Measurements from ENCODE around the gene MUC5B.

Gene MUC5B

GRCh38 chr11:1176224-1177019, 46.4 kb upstream of the MUC5B start:
- Histone ChIP-seq H3K4me2 (no peak overlapping the region), H3K4me3 (IDR thresholded peaks at IDR 0.05; ENCODE audit: insufficient read depth, low read depth, low read length) (no peak overlapping the region), H3K27ac (no peak overlapping the region), H3K27me3 (ENCODE audit: insufficient read depth, low read depth) (peaks cover 25% of the 10 kb centered on the region; the same call in 1 of the 2 replicates), H3K4me1 (ENCODE audit: low read depth, poor library complexity, severe bottlenecking) (no peaks in the 10 kb centered on the region), H3K9ac (no peak overlapping the region), H2AFZ (ENCODE audit: low read depth) (no peak overlapping the region), H3K79me2 (ENCODE audit: insufficient read depth, low read depth) (no peaks in the 10 kb centered on the region), H3K36me3 (ENCODE audit: insufficient read depth) (no peaks in the 10 kb centered on the region), H4K20me1 (ENCODE audit: insufficient read depth) (no peaks in the 10 kb centered on the region)
- no peak for TF ChIP-seq CTCF (conservative IDR thresholded peaks at IDR 0.05; ENCODE audit: low read depth, low read length)

- Histone ChIP-seq H3K4me3 (IDR thresholded peaks at IDR 0.05; ENCODE audit: insufficient read depth, low read depth, low read length) (no peak overlapping the region), H3K27me3 (ENCODE audit: insufficient read depth, low read depth) (peaks cover 31% of the 10 kb centered on the region; the same call in 1 of the 2 replicates), H3K27ac (no peak overlapping the region), H3K79me2 (ENCODE audit: insufficient read depth, low read depth) (no peaks in the 10 kb centered on the region), H4K20me1 (ENCODE audit: insufficient read depth) (no peaks in the 10 kb centered on the region), H3K4me1 (ENCODE audit: low read depth, poor library complexity, severe bottlenecking) (no peaks in the 10 kb centered on the region), H3K9ac (no peak overlapping the region), H2AFZ (ENCODE audit: low read depth) (no peak overlapping the region), H3K4me2 (no peak overlapping the region), H3K36me3 (ENCODE audit: insufficient read depth) (no peaks in the 10 kb centered on the region)
- no peak for TF ChIP-seq CTCF (conservative IDR thresholded peaks at IDR 0.05; ENCODE audit: low read depth, low read length)
These were observed 45.7 kb upstream of the MUC5B start for GRCh38 chr11:1177020-1177770.

GRCh38 chr11:1177771-1178090, 45.1 kb upstream of the MUC5B start:
- H3K27me3 ChIP-seq (ENCODE audit: insufficient read depth, low read depth), result peaks cover 31% of the 10 kb centered on the region; the same call in 1 of the 2 replicates
- no peaks in the 10 kb centered on the region for H3K36me3 ChIP-seq (ENCODE audit: insufficient read depth)
- no peaks in the 10 kb centered on the region for H4K20me1 ChIP-seq (ENCODE audit: insufficient read depth)
- no peak overlapping the region for H3K27ac ChIP-seq
- no peak overlapping the region for H3K9ac ChIP-seq
- no peak overlapping the region for H3K4me2 ChIP-seq
- no peak for TF ChIP-seq CTCF (conservative IDR thresholded peaks at IDR 0.05; ENCODE audit: low read depth, low read length)
- H3K79me2 ChIP-seq (ENCODE audit: insufficient read depth, low read depth), result no peaks in the 10 kb centered on the region
- no peak overlapping the region for H3K4me3 ChIP-seq (IDR thresholded peaks at IDR 0.05; ENCODE audit: insufficient read depth, low read depth, low read length)
- H2AFZ ChIP-seq (ENCODE audit: low read depth), result no peak overlapping the region
- H3K4me1 ChIP-seq (ENCODE audit: low read depth, poor library complexity, severe bottlenecking), result no peaks in the 10 kb centered on the region

- Histone ChIP-seq H3K27me3 (ENCODE audit: insufficient read depth, low read depth) (peaks cover 31% of the 10 kb centered on the region; the same call in 1 of the 2 replicates), H3K27ac (no peak overlapping the region), H3K4me2 (no peak overlapping the region), H3K4me3 (IDR thresholded peaks at IDR 0.05; ENCODE audit: insufficient read depth, low read depth, low read length) (no peak overlapping the region), H2AFZ (ENCODE audit: low read depth) (no peak overlapping the region), H4K20me1 (ENCODE audit: insufficient read depth) (no peaks in the 10 kb centered on the region), H3K79me2 (ENCODE audit: insufficient read depth, low read depth) (no peaks in the 10 kb centered on the region), H3K4me1 (ENCODE audit: low read depth, poor library complexity, severe bottlenecking) (no peaks in the 10 kb centered on the region), H3K36me3 (ENCODE audit: insufficient read depth) (no peaks in the 10 kb centered on the region), H3K9ac (no peak overlapping the region)
- TF ChIP-seq CTCF (conservative IDR thresholded peaks at IDR 0.05; ENCODE audit: low read depth, low read length), result no peak
These were observed 44.5 kb upstream of the MUC5B start for GRCh38 chr11:1178201-1178885.

Measured in KMS-11 (cell line).